Glutamatergic neuron (in vitro differentiated cells): Measurements from ENCODE around the gene MAPT. TPM values are rescaled to one million over a fixed set of nuclear protein-coding genes. Genes with fewer than 3 reads are reported as not detected.
"Not testable (repeated sequence)": the region's sequence is repeated elsewhere in the genome, so short reads cannot be mapped to it uniquely, and the experiment has no call there.

ENCODE experiments used
- DNase-seq: peaks from one replicate; pipeline ENCODE4 v3.0.0; 2022
- H3K27ac Mint-ChIP-seq: one replicate; pipeline ENCODE4 v1.8.0; 2020; ENCODE audit warnings: mild to moderate bottlenecking, mixed read lengths, inconsistent platforms; ENCODE audit not compliant: unreplicated experiment
- H3K27me3 Mint-ChIP-seq: one replicate; pipeline ENCODE4 v1.8.0; 2020; ENCODE audit warnings: mild to moderate bottlenecking, moderate library complexity, mixed read lengths, inconsistent platforms; ENCODE audit not compliant: unreplicated experiment
- H3K36me3 Mint-ChIP-seq: one replicate; pipeline ENCODE4 v1.8.0; 2020; ENCODE audit warnings: mild to moderate bottlenecking, mixed read lengths, inconsistent platforms; ENCODE audit not compliant: unreplicated experiment
- H3K4me1 Mint-ChIP-seq: one replicate; pipeline ENCODE4 v1.8.0; 2020; ENCODE audit warnings: mild to moderate bottlenecking, low read depth, mixed read lengths, inconsistent platforms; ENCODE audit not compliant: unreplicated experiment
- H3K4me3 Mint-ChIP-seq: one replicate; pipeline ENCODE4 v1.8.0; 2020; ENCODE audit warnings: mild to moderate bottlenecking, mixed read lengths, inconsistent platforms; ENCODE audit not compliant: unreplicated experiment
- H3K9me3 Mint-ChIP-seq: one replicate; pipeline ENCODE4 v1.8.0; 2020; ENCODE audit warnings: mild to moderate bottlenecking, moderate library complexity, mixed read lengths, inconsistent platforms; ENCODE audit not compliant: unreplicated experiment
- total RNA-seq: library from RNA; stranded (reverse); fragmentation: NEBNext Ultra II Directional; extraction: Animal tissue kit (Norgen Biotek cat#: 25700); gene quantifications from one replicate; pipeline ENCODE4 v1.2.1, GENCODE V29; 2021; ENCODE audit not compliant: unreplicated experiment
- TF ChIP-seq, protein P1 (sequence below): fragments of 200-600 bp; sonication (generic); IDR thresholded peaks from one replicate; pipeline ENCODE4 v1.5.0; 2021; ENCODE audit not compliant: partially characterized antibody, unreplicated experiment

The MAPT gene
- total RNA-seq, 1 donor from 2014 or later = 123 TPM

DNA sequence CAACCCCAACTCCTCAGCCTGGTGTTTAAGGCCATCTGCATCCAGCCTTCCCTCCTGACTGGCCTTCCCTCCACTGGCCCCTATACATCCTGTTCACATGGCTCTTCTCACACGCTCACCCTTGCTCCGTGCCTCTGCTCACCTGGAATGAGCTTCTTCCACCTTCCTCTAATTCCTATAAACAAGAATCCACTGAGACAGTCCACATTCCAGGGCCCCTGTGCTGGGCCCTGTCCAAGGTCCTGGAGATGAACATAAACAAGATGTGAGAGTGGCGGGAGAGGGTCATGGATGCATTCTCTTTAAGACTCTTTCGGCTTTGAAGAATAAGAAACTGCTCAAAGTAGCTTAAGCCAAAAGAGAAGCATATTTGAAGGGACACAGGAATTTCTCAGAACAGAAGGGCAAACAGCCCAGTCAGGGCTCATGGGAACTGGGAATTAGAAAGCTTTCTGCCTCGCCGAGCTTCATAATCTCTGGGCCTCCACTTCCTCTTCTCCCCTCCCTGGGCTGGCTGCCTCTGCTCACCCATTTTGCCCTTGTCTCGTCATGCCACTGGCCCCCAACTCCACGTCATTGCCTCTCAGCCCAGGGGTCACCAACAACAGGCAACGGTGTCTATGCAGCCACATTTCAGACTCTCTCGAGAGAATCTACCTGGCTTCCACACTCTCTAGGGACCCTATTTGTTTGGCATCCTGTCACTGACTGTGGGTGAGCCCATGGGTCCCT lies 36.2 kb upstream of the MAPT start:
- H3K9me3 Mint-ChIP-seq = peaks cover 12% of the 10 kb centered on the region
- TF ChIP-seq, protein P1, sequence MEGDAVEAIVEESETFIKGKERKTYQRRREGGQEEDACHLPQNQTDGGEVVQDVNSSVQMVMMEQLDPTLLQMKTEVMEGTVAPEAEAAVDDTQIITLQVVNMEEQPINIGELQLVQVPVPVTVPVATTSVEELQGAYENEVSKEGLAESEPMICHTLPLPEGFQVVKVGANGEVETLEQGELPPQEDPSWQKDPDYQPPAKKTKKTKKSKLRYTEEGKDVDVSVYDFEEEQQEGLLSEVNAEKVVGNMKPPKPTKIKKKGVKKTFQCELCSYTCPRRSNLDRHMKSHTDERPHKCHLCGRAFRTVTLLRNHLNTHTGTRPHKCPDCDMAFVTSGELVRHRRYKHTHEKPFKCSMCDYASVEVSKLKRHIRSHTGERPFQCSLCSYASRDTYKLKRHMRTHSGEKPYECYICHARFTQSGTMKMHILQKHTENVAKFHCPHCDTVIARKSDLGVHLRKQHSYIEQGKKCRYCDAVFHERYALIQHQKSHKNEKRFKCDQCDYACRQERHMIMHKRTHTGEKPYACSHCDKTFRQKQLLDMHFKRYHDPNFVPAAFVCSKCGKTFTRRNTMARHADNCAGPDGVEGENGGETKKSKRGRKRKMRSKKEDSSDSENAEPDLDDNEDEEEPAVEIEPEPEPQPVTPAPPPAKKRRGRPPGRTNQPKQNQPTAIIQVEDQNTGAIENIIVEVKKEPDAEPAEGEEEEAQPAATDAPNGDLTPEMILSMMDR = no peak
- H3K4me3 Mint-ChIP-seq = no peak overlapping the region
- no peak for DNase-seq
- no peaks in the 10 kb centered on the region for H3K36me3 Mint-ChIP-seq
- no peak overlapping the region for H3K27ac Mint-ChIP-seq
- H3K27me3 Mint-ChIP-seq = peaks cover 7% of the 10 kb centered on the region
- peaks cover 18% of the 10 kb centered on the region for H3K4me1 Mint-ChIP-seq

DNA sequence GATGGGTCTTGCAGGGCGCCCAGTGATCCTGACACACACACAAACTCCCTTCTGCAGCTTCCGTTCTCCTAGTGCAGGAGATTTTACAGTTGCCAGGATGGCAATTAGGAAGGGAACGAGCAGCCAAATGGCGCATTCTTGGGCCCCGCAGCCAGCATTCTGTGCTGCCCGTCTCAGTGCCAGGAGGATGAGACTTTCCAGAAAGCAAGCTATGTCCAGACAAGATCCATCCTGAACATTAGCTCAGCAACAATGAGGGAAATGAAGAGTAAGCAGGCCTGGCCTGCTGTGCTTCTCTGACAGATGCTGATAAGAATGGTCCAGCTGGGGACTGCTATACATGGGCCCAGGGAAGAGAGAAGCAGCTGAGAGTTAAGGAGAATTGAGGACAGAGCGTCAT lies 33.2 kb upstream of the MAPT start:
- Mint-ChIP-seq H3K4me1 (peaks cover 16% of the 10 kb centered on the region), H3K27ac (peak overlapping the region; percentile 56), H3K9me3 (peaks cover 7% of the 10 kb centered on the region), H3K36me3 (no peaks in the 10 kb centered on the region), H3K4me3 (no peak overlapping the region), H3K27me3 (peaks cover 2% of the 10 kb centered on the region)
- TF ChIP-seq, protein P1 = no peak
- no peak for DNase-seq

DNA sequence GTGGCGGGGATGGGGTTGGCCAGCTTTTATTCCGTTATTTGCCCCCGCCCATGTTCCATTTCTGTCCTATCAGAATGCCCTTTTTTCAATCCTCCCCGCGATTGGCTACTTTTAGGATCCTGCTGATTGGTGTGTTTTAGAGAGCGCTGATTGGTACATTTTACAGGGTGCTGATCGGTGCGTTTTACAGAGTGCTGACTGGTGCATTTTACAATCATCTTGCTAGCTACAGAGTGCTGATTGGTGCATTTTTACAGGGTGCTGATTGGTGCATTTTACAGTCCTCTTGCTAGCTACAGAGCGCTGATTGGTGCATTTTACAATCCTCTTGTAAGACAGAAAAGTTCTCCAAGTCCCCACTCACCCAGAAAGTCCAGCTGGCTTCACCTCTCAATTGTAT lies 32.2 kb upstream of the MAPT start:
- H3K4me3 Mint-ChIP-seq, H3K9me3 Mint-ChIP-seq, H3K36me3 Mint-ChIP-seq, DNase-seq, H3K27me3 Mint-ChIP-seq, H3K27ac Mint-ChIP-seq: not testable (repeated sequence)
- peaks cover 16% of the 10 kb centered on the region for H3K4me1 Mint-ChIP-seq

DNA sequence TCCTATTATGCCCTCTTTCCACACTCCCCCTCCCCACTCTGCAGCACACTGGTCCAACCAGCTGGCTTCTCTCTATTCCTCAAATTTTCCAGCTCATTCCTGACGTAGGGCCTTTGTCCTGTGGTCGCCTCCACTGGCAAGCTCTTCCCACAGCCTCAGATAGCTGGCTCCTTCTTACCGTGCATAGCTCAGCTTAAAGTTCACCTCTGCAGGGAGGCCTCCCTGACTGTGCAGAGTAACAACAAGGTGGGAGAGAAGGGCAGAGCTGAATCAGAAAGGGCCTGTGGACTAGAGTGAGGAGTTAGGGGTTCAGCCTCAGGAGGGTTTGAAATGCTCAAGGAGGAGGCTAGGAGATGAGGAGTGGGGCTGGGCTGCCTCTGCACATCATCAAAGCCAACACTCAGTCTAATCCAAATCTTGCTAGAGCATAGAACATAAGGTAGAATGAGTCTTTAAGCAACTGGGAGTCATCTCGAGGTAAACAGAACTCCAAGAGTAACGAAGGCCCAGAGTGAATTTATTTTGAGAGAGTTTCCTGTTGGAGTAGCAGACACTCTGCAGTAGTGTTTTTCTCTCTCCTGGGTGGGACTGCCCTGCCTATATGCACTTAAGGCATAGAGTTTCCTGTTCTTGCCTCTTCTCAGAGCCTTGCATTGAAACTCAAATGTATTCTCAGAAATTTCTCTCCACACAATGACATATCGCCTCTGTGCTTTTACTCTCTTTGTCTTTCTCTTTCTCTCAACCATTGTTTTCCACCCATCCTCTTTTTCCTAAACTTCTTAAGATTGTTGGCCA lies 30.3 kb upstream of the MAPT start:
- no peaks in the 10 kb centered on the region for H3K36me3 Mint-ChIP-seq
- peaks cover 2% of the 10 kb centered on the region for H3K27me3 Mint-ChIP-seq
- H3K4me3 Mint-ChIP-seq = no peak overlapping the region
- H3K27ac Mint-ChIP-seq = no peak overlapping the region
- DNase-seq = no peak
- peaks cover 4% of the 10 kb centered on the region for H3K9me3 Mint-ChIP-seq
- TF ChIP-seq, protein P1 = no peak
- peaks cover 4% of the 10 kb centered on the region for H3K4me1 Mint-ChIP-seq

DNA sequence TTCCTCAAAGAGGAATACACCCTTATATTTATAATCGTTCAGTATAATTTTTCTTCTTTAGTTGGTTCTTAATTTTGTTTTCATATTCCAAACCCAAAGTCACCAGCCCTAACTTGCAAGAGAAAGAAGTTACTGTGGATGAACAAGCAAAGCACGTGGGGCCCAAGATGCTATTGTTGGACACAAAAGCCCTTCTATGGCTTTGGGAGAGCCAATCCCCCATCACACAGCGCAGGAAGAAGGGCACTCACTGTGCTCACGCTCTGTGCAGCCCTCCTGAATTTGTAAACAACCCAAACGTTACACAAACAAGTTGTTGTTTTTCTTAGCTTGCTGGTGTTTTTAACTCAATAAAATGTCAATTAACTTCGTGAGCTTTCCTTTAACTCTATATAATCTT lies 27.2 kb upstream of the MAPT start:
- H3K27ac Mint-ChIP-seq = no peak overlapping the region
- no peak overlapping the region for H3K4me3 Mint-ChIP-seq
- TF ChIP-seq, protein P1 = no peak
- no peaks in the 10 kb centered on the region for H3K4me1 Mint-ChIP-seq
- H3K9me3 Mint-ChIP-seq = no peaks in the 10 kb centered on the region
- no peaks in the 10 kb centered on the region for H3K36me3 Mint-ChIP-seq
- no peak for DNase-seq
- H3K27me3 Mint-ChIP-seq = no peaks in the 10 kb centered on the region
